GM18526 (cell line): ENCODE data around the gene DUSP2.

ENCODE experiments used
- POLR2A ChIP-seq: IDR thresholded peaks from 3 replicates; pipeline ENCODE4 v1.6.1; 2011; ENCODE audit not compliant: insufficient read length; ENCODE audit errors: extremely low read depth

The DUSP2 gene

GRCh38 chr2:96131152-96131812 lies 14.0 kb downstream of the DUSP2 start:
- TF ChIP-seq POLR2A: no peak

GRCh38 chr2:96130483-96130882 lies 14.8 kb downstream of the DUSP2 start:
- TF ChIP-seq POLR2A: no peak

- no peak for TF ChIP-seq POLR2A
Observed at GRCh38 chr2:96129528-96130120, 15.6 kb downstream of the DUSP2 start.

GRCh38 chr2:96128456-96128855 lies 16.8 kb downstream of the DUSP2 start:
- no peak for TF ChIP-seq POLR2A

GRCh38 chr2:96124406-96125265 lies 20.6 kb downstream of the DUSP2 start:
- TF ChIP-seq POLR2A: no peak

GRCh38 chr2:96123936-96124335 lies 21.3 kb downstream of the DUSP2 start:
- TF ChIP-seq POLR2A: no peak

- TF ChIP-seq POLR2A: no peak
Observed at GRCh38 chr2:96123290-96123689, 21.9 kb downstream of the DUSP2 start.

- no peak for TF ChIP-seq POLR2A
Observed at GRCh38 chr2:96122391-96122790, 22.8 kb downstream of the DUSP2 start.

- no peak for TF ChIP-seq POLR2A
Observed at GRCh38 chr2:96121414-96121813, 23.8 kb downstream of the DUSP2 start.

GRCh38 chr2:96120991-96121390 lies 24.2 kb downstream of the DUSP2 start:
- no peak for TF ChIP-seq POLR2A

GRCh38 chr2:96120091-96120720 lies 25.0 kb downstream of the DUSP2 start:
- TF ChIP-seq POLR2A: no peak

GRCh38 chr2:96119389-96119751 lies 25.9 kb downstream of the DUSP2 start:
- TF ChIP-seq POLR2A: no peak

GRCh38 chr2:96118698-96119388 lies 26.4 kb downstream of the DUSP2 start:
- TF ChIP-seq POLR2A: no peak

- no peak for TF ChIP-seq POLR2A
Observed at GRCh38 chr2:96117701-96118588, 27.3 kb downstream of the DUSP2 start.
